ENCODE measurements around the gene MRPL44. TPM values are rescaled to one million over a fixed set of nuclear protein-coding genes. Genes with fewer than 3 reads are reported as not detected.

Gene MRPL44
- total and polyA plus RNA-seq, 2 of the 13 experiments (the other 11 are each of a cell fraction or from before 2014, with no cell fraction given), result 38.4 to 78.0 TPM

- 0 out of 2 replicates have a peak, but pooled peaks have one; percentile 2 for TF ChIP-seq ZNF451 (CRISPR knock-in tag; IDR thresholded peaks at IDR 0.05)
- TF ChIP-seq FOXP4 (CRISPR knock-in tag; IDR thresholded peaks at IDR 0.05), result 0 out of 2 replicates have a peak, but pooled peaks have one; percentile 17
- TF ChIP-seq TAF1 (CRISPR knock-in tag; IDR thresholded peaks at IDR 0.05), result no peak
- TF ChIP-seq ZNF281 (CRISPR knock-in tag; IDR thresholded peaks at IDR 0.05; ENCODE audit: borderline replicate concordance), result no peak
- peak; percentile 36; the same call in 1 of the 2 replicates for TF ChIP-seq HNF4A (CRISPR knock-in tag; IDR thresholded peaks at IDR 0.05)
- 0 out of 2 replicates have a peak, but pooled peaks have one; percentile 10 for TF ChIP-seq ZBTB7A (CRISPR knock-in tag; IDR thresholded peaks at IDR 0.05)
- 0 out of 2 replicates have a peak, but pooled peaks have one; percentile 28 for TF ChIP-seq MED1 (CRISPR knock-in tag; IDR thresholded peaks at IDR 0.05)
- TF ChIP-seq ZSCAN25 (CRISPR knock-in tag; IDR thresholded peaks at IDR 0.05), result 0 out of 2 replicates have a peak, but pooled peaks have one; percentile 2
- peak; percentile 54; the same call in 1 of the 2 replicates for TF ChIP-seq ELF1 (CRISPR knock-in tag; IDR thresholded peaks at IDR 0.05)
- no peak for TF ChIP-seq YY1 (IDR thresholded peaks at IDR 0.05; ENCODE audit: insufficient read depth, insufficient replicate concordance, low read depth, low read length)
These were observed 13.7 kb upstream of the MRPL44 start (continued) for GRCh38 chr2:223943561-223944008.

All from HepG2 (cell line).